MM.1S (cell line): ENCODE results near the gene PHACTR1.

ENCODE experiments used
- DNase-seq: peaks from one replicate; pipeline ENCODE4 v3.0.0-alpha.2; 2015
- H2AFZ ChIP-seq: fragments of 300-600 bp; sonication (generic); 2 replicates; pipeline ENCODE4 v1.6.0; 2016; ENCODE audit warnings: antibody characterized with exemption, low read length
- H3F3A ChIP-seq: fragments of 300-600 bp; sonication (generic); 2 replicates; pipeline ENCODE4 v1.6.1; 2016; ENCODE audit warnings: mild to moderate bottlenecking, antibody characterized with exemption, low read length, moderate library complexity, mixed read lengths; ENCODE audit not compliant: insufficient read depth
- H3K27ac ChIP-seq: fragments of 300-600 bp; sonication (generic); 2 replicates; pipeline ENCODE4 v1.5.1; 2016; ENCODE audit warnings: mild to moderate bottlenecking, low read length
- H3K27me3 ChIP-seq: fragments of 300-600 bp; sonication (generic); replicated peaks from 2 replicates; pipeline ENCODE4 v1.6.0; 2016; ENCODE audit warnings: low read length; ENCODE audit not compliant: insufficient read depth
- H3K36me3 ChIP-seq: fragments of 300-600 bp; sonication (generic); replicated peaks from 2 replicates; pipeline ENCODE4 v1.6.1; 2016; ENCODE audit warnings: mild to moderate bottlenecking, low read length, mixed read lengths; ENCODE audit not compliant: insufficient read depth
- H3K4me1 ChIP-seq: fragments of 300-600 bp; sonication (generic); 2 replicates; pipeline ENCODE4 v1.6.1; 2016; ENCODE audit warnings: low read length, mixed read lengths
- H3K4me2 ChIP-seq: fragments of 300-600 bp; sonication (generic); 2 replicates; pipeline ENCODE4 v1.6.0; 2016; ENCODE audit warnings: low read depth, low read length
- H3K4me3 ChIP-seq: fragments of 300-600 bp; sonication (generic); 2 replicates; pipeline ENCODE4 v1.5.1; 2016; ENCODE audit warnings: low read length, mixed read lengths
- H3K79me2 ChIP-seq: fragments of 300-600 bp; sonication (generic); 2 replicates; pipeline ENCODE4 v1.6.1; 2016; ENCODE audit warnings: mixed run types, low read length, mixed read lengths
- H3K9ac ChIP-seq: fragments of 300-600 bp; sonication (generic); 2 replicates; pipeline ENCODE4 v1.6.1; 2016; ENCODE audit warnings: low read length, mixed read lengths
- H3K9me2 ChIP-seq: fragments of 300-600 bp; sonication (generic); replicated peaks from 2 replicates; pipeline ENCODE4 v1.6.1; 2016; ENCODE audit warnings: mild to moderate bottlenecking, low read length, mixed read lengths; ENCODE audit not compliant: insufficient read depth
- H3K9me3 ChIP-seq: fragments of 300-600 bp; sonication (generic); replicated peaks from 2 replicates; pipeline ENCODE4 v1.6.1; 2016; ENCODE audit warnings: mild to moderate bottlenecking, low read length, mixed read lengths; ENCODE audit not compliant: insufficient read depth
- H4K20me1 ChIP-seq: fragments of 300-600 bp; sonication (generic); 2 replicates; pipeline ENCODE4 v1.6.1; 2016; ENCODE audit warnings: mild to moderate bottlenecking, low read length, moderate library complexity, mixed read lengths; ENCODE audit not compliant: insufficient read depth
- CTCF ChIP-seq: fragments of 300-600 bp; sonication (generic); IDR thresholded peaks from 2 replicates; pipeline ENCODE4 v1.5.1; 2016; ENCODE audit warnings: antibody characterized with exemption, low read length, mixed read lengths
- EZH2 ChIP-seq: fragments of 300-600 bp; sonication (generic); optimal IDR thresholded peaks from 2 replicates; pipeline ENCODE3; 2017; ENCODE audit warnings: low read depth, mild to moderate bottlenecking, antibody characterized with exemption, low read length, mixed read lengths
- EZH2phosphoT487 ChIP-seq: fragments of 300-600 bp; sonication (generic); IDR thresholded peaks from 2 replicates; pipeline ENCODE4 v1.6.1; 2018; ENCODE audit warnings: antibody characterized with exemption, low read length

Gene PHACTR1

GRCh38 chr6:12826584-12826983 is 110.0 kb downstream of the PHACTR1 start:
- TF ChIP-seq EZH2phosphoT487 (no peak), CTCF (no peak), EZH2 (no peak)
- Histone ChIP-seq H3F3A (no peaks in the 10 kb centered on the region), H3K27me3 (no peaks in the 10 kb centered on the region), H2AFZ (no peak overlapping the region), H3K9ac (no peak overlapping the region), H3K9me2 (no peaks in the 10 kb centered on the region), H3K27ac (no peak overlapping the region), H3K79me2 (no peaks in the 10 kb centered on the region), H4K20me1 (no peaks in the 10 kb centered on the region), H3K4me2 (no peak overlapping the region), H3K4me3 (no peak overlapping the region), H3K9me3 (no peaks in the 10 kb centered on the region), H3K36me3 (no peaks in the 10 kb centered on the region), H3K4me1 (no peaks in the 10 kb centered on the region)
- no peak for DNase-seq

- Histone ChIP-seq H3K9ac (no peak overlapping the region), H3F3A (no peaks in the 10 kb centered on the region), H3K36me3 (no peaks in the 10 kb centered on the region), H4K20me1 (no peaks in the 10 kb centered on the region), H3K9me3 (no peaks in the 10 kb centered on the region), H3K4me1 (no peaks in the 10 kb centered on the region), H3K79me2 (no peaks in the 10 kb centered on the region), H3K4me3 (no peak overlapping the region), H3K27me3 (no peaks in the 10 kb centered on the region), H3K27ac (no peak overlapping the region), H3K9me2 (no peaks in the 10 kb centered on the region), H3K4me2 (no peak overlapping the region), H2AFZ (no peak overlapping the region)
- no peak for DNase-seq
- TF ChIP-seq EZH2 = no peak
- no peak for TF ChIP-seq EZH2phosphoT487
Observed at GRCh38 chr6:12827921-12828320, 111.4 kb downstream of the PHACTR1 start.

- Histone ChIP-seq H3K36me3 (no peaks in the 10 kb centered on the region), H2AFZ (no peak overlapping the region), H3K9ac (no peak overlapping the region), H3K4me2 (no peak overlapping the region), H3K27me3 (no peaks in the 10 kb centered on the region), H3K9me3 (no peaks in the 10 kb centered on the region), H3K4me1 (peaks cover 30% of the 10 kb centered on the region), H4K20me1 (no peaks in the 10 kb centered on the region), H3F3A (peaks cover 11% of the 10 kb centered on the region; the same call in 1 of the 2 replicates), H3K79me2 (no peaks in the 10 kb centered on the region), H3K27ac (no peak overlapping the region), H3K4me3 (no peak overlapping the region), H3K9me2 (no peaks in the 10 kb centered on the region)
- DNase-seq = no peak
- no peak for TF ChIP-seq CTCF
- TF ChIP-seq EZH2 = no peak
- TF ChIP-seq EZH2phosphoT487 = no peak
Observed at GRCh38 chr6:12832226-12832735, 115.7 kb downstream of the PHACTR1 start.

GRCh38 chr6:12836009-12836408 is 119.4 kb downstream of the PHACTR1 start:
- Histone ChIP-seq H3K9ac (no peak overlapping the region), H2AFZ (no peak overlapping the region), H3K79me2 (no peaks in the 10 kb centered on the region), H3K36me3 (no peaks in the 10 kb centered on the region), H4K20me1 (no peaks in the 10 kb centered on the region), H3K9me3 (no peaks in the 10 kb centered on the region), H3K9me2 (no peaks in the 10 kb centered on the region), H3K4me3 (no peak overlapping the region), H3K27ac (peak overlapping the region; percentile 34; the same call in 1 of the 2 replicates), H3F3A (peaks cover 11% of the 10 kb centered on the region; the same call in 1 of the 2 replicates), H3K4me1 (peaks cover 30% of the 10 kb centered on the region), H3K4me2 (peak overlapping the region; percentile 8), H3K27me3 (no peaks in the 10 kb centered on the region)
- peak; percentile 55 for DNase-seq
- no peak for TF ChIP-seq EZH2
- TF ChIP-seq EZH2phosphoT487 = no peak
- no peak for TF ChIP-seq CTCF
